ENCODE measurements around the gene HMCN2. TPM values are rescaled to one million over a fixed set of nuclear protein-coding genes. Genes with fewer than 3 reads are reported as not detected.

Gene HMCN2
- total and polyA plus RNA-seq, 2 of the 4 experiments (the other 2 are of a cell fraction): 0.02 TPM; not detected in 1

DNA sequence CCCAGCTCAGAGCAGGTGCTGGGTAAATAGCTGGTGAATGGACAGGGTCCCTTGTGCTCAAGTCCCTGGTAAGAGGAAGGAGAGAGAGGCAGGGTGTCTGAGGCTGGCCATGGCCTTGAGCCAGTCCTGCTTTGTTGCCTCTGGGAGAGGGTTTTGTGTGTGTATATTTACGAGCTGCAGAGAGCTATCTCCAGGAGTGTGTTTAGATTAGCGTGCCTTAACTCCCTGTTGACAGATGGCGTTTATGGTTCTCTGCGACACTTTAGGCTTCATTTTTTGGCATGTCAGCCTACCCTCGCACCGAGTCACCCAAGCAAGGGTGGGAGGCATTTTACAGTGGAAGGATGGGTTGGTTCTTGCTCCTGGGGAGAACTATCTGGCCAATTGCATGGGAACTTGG, 22.2 kb downstream of the HMCN2 start:
- no peak overlapping the region for H2AK9ac ChIP-seq (replicated peaks; ENCODE audit: low read depth, low read length, poor library complexity)
- H3K9me1 ChIP-seq (ENCODE audit: insufficient read depth, low read length): no peaks in the 10 kb centered on the region; the same call in 1 of the 2 replicates
- no peaks in the 10 kb centered on the region for H4K20me1 ChIP-seq (ENCODE audit: insufficient read depth, low read length)
- ATAC-seq (ENCODE audit: low read depth): no peak
- peaks cover 3% of the 10 kb centered on the region; the same call in 1 of the 2 replicates for H3K4me1 ChIP-seq (ENCODE audit: control insufficient read depth, insufficient read depth, low read length)
- no peak overlapping the region for H2BK120ac ChIP-seq (ENCODE audit: low read depth, low read length)
- DNase-seq: no peak
- no peak overlapping the region for H3K4me3 ChIP-seq (ENCODE audit: insufficient read depth, low read depth, low read length)
- no peak overlapping the region for H2BK15ac ChIP-seq (ENCODE audit: low read depth, low read length)
- no peak overlapping the region for H2BK5ac ChIP-seq (ENCODE audit: low read depth, low read length, poor library complexity, severe bottlenecking)
- H2AK5ac ChIP-seq (ENCODE audit: low read depth, low read length): no peak overlapping the region
- H4K91ac ChIP-seq (ENCODE audit: insufficient read depth, low read depth, low read length): no peak overlapping the region
- TF ChIP-seq CHD1 (IDR thresholded peaks at IDR 0.05; ENCODE audit: low read depth, low read length): no peak
- TF ChIP-seq NFE2L2 (IDR thresholded peaks at IDR 0.05; ENCODE audit: low read depth, low read length): no peak
- TF ChIP-seq CTCF (conservative IDR thresholded peaks at IDR 0.05; ENCODE audit: low read depth, low read length): no peak
- TF ChIP-seq BHLHE40 (IDR thresholded peaks at IDR 0.05; ENCODE audit: low read depth, low read length): no peak
- TF ChIP-seq POLR2A (IDR thresholded peaks at IDR 0.05; ENCODE audit: low read depth, low read length): no peak
- no peak for TF ChIP-seq RCOR1 (IDR thresholded peaks at IDR 0.05; ENCODE audit: insufficient replicate concordance, low read length)
- no peak for TF ChIP-seq RFX5 (IDR thresholded peaks at IDR 0.05; ENCODE audit: low read depth, low read length)
- TF ChIP-seq, protein P1, sequence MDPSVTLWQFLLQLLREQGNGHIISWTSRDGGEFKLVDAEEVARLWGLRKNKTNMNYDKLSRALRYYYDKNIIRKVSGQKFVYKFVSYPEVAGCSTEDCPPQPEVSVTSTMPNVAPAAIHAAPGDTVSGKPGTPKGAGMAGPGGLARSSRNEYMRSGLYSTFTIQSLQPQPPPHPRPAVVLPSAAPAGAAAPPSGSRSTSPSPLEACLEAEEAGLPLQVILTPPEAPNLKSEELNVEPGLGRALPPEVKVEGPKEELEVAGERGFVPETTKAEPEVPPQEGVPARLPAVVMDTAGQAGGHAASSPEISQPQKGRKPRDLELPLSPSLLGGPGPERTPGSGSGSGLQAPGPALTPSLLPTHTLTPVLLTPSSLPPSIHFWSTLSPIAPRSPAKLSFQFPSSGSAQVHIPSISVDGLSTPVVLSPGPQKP (IDR thresholded peaks at IDR 0.05; ENCODE audit: borderline replicate concordance, low read depth, low read length): no peak
- no peak for TF ChIP-seq MAZ (IDR thresholded peaks at IDR 0.05; ENCODE audit: borderline replicate concordance, low read depth, low read length)
- no peak for TF ChIP-seq FOS (IDR thresholded peaks at IDR 0.05; ENCODE audit: low read depth, low read length)
- WGBS, 2 experiments (ENCODE audit: extremely low coverage in 2 of 2, insufficient read length in 1 of 2): no CpG with 5 or more reads among the region's 6 CpGs
- H3K4me2 ChIP-seq (ENCODE audit: low read depth, low read length): no peak overlapping the region
- H3K9me3 ChIP-seq (ENCODE audit: control insufficient read depth, insufficient read depth, low read length): no peaks in the 10 kb centered on the region; the same call in 1 of the 2 replicates
- H3K79me1 ChIP-seq (ENCODE audit: low read depth in 1 of 2, low read length in 2 of 2): no peaks in the 10 kb centered on the region
- no peaks in the 10 kb centered on the region for H3K36me3 ChIP-seq (ENCODE audit: control insufficient read depth, insufficient read depth, low read length)
- ChIA-PET POLR2A (ENCODE audit: unreplicated experiment) (no interaction called here), CTCF (no interaction called here)
- peaks cover 89% of the 10 kb centered on the region for H3K27me3 ChIP-seq (ENCODE audit: control insufficient read depth, insufficient read depth, low read length)
- no peak overlapping the region for H3K56ac ChIP-seq (ENCODE audit: extremely low read depth, insufficient read depth, low read length)
- BruUV-seq (replicated peaks): no TSS peak
- peak overlapping the region; percentile 23 for H2AFZ ChIP-seq (replicated peaks; ENCODE audit: low read length, poor library complexity)
- H3K18ac ChIP-seq (ENCODE audit: low read depth, low read length): no peak overlapping the region
- dilution Hi-C loops (cut with HindIII; ENCODE audit: low sequenced_read_pairs, unreplicated experiment) (no loop called here), intact Hi-C loops (cut with micrococcal nuclease) (no loop called here), in situ Hi-C loops (cut with MboI; ENCODE audit: low sequenced_read_pairs) (no loop called here)
- no peak overlapping the region for H3K4ac ChIP-seq (ENCODE audit: low read depth, low read length)
- H4K5ac ChIP-seq (ENCODE audit: low read depth, low read length): no peak overlapping the region
- no peak overlapping the region for H2BK20ac ChIP-seq (ENCODE audit: low read depth, low read length)
- H3K9ac ChIP-seq (ENCODE audit: low read depth, low read length): no peak overlapping the region
- no peak overlapping the region for H4K8ac ChIP-seq (ENCODE audit: low read depth in 2 of 2, low read length in 2 of 2)
- no peak overlapping the region for H3K27ac ChIP-seq (ENCODE audit: insufficient read depth, low read length)
- no peak overlapping the region for H3K14ac ChIP-seq (replicated peaks; ENCODE audit: low read depth, low read length)
- H3K23ac ChIP-seq (ENCODE audit: low read depth, low read length): no peak overlapping the region
